Measurements from ENCODE around the gene SCLY. TPM values are rescaled to one million over a fixed set of nuclear protein-coding genes. Genes with fewer than 3 reads are reported as not detected.

Gene SCLY
- total RNA-seq, 2 donors from 2014 or later, result 13.3 to 33.7 TPM

DNA sequence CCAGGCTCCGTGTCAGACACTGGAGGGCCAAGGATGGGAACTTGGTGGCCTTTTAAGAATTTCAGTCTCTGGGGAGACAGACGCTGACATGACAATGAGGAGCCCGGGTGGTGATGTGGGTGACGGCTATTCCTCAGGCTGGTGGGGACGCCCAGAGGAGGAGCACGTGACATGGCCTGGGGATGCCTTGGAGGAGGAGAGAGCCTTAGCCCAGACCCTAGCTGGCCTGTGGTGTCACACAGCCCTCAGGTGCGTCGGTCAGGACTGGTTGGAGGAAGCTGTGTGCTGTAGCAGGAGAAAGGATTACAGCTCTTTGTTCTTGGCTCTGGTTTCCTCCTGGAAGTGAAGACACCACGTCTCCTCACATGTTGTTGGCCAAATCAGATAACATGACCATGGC, 40.0 kb upstream of the SCLY start:
- Histone ChIP-seq H3K9me3 (no peaks in the 10 kb centered on the region), H3K4me3 (no peak overlapping the region), H3K36me3 (no peaks in the 10 kb centered on the region), H3K27ac (no peak overlapping the region), H3K4me1 (ENCODE audit: control insufficient read depth in 1 of 2, low read depth in 2 of 2) (no peaks in the 10 kb centered on the region), H3K27me3 (replicated peaks; ENCODE audit: insufficient read depth) (no peaks in the 10 kb centered on the region)
- TF ChIP-seq, protein P1, sequence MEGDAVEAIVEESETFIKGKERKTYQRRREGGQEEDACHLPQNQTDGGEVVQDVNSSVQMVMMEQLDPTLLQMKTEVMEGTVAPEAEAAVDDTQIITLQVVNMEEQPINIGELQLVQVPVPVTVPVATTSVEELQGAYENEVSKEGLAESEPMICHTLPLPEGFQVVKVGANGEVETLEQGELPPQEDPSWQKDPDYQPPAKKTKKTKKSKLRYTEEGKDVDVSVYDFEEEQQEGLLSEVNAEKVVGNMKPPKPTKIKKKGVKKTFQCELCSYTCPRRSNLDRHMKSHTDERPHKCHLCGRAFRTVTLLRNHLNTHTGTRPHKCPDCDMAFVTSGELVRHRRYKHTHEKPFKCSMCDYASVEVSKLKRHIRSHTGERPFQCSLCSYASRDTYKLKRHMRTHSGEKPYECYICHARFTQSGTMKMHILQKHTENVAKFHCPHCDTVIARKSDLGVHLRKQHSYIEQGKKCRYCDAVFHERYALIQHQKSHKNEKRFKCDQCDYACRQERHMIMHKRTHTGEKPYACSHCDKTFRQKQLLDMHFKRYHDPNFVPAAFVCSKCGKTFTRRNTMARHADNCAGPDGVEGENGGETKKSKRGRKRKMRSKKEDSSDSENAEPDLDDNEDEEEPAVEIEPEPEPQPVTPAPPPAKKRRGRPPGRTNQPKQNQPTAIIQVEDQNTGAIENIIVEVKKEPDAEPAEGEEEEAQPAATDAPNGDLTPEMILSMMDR (IDR thresholded peaks at IDR 0.05), result no peak
- ATAC-seq (ENCODE audit: insufficient number of reproducible peaks, low FRiP score, low read depth) (no peak), DNase-seq (ENCODE audit: low spot score) (no peak)

DNA sequence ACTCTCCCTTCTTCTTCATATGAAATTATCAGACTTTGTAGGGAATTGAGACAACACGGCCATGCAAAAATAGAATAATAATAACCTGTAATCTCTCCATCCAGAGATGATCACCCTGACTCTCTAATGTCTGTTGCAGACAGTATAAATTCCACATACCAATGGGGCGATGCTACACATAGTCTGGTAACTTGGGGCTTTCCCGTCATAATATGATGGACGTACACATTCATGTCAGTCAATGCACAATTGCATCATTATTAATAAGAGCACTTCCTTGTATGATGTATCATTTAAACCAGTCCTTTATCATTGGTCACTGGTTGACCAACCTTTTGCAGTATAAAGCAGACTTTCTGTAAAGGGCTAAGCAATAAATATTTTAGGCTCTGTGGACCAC, 39.5 kb upstream of the SCLY start:
- DNase-seq (ENCODE audit: low spot score), result no peak
- ATAC-seq (ENCODE audit: insufficient number of reproducible peaks, low FRiP score, low read depth), result no peak
- H3K36me3 ChIP-seq, result no peaks in the 10 kb centered on the region

DNA sequence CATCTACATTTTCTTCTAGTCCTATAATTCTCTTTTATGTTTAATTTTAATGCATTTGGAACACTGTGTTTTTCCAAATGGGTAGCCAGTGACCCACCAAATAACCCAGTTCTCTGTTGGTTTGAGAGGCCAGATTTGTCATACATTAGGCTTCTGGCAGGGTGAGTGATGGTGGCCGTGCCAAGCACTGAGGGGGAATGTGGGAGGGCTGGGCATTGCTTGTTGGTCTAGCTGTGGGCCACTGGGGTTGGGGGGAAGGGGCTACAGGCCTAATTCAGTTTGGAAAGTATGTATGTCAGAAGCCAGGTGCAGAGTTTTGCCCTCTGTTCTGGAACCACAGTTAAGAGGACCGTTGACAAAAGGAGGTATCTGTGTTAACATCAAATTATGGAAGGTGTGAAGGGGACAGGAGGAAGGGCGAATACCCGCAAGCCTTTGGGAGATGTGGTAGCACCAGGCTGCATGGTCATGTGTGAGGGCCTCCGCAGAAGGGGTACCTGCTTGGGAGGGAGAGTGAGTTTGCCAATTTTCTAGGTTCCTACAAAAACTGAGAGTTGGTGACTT, 38.1 kb upstream of the SCLY start:
- no peak overlapping the region for H3K27ac ChIP-seq
- H3K4me3 ChIP-seq, result no peak overlapping the region
- TF ChIP-seq, protein P1 (IDR thresholded peaks at IDR 0.05), result no peak
- H3K4me1 ChIP-seq (ENCODE audit: control insufficient read depth in 1 of 2, low read depth in 2 of 2), result no peaks in the 10 kb centered on the region
- no peaks in the 10 kb centered on the region for H3K9me3 ChIP-seq
- DNase-seq (ENCODE audit: low spot score) (no peak), ATAC-seq (ENCODE audit: insufficient number of reproducible peaks, low FRiP score, low read depth) (no peak)
- H3K36me3 ChIP-seq, result no peaks in the 10 kb centered on the region
- no peaks in the 10 kb centered on the region for H3K27me3 ChIP-seq (replicated peaks; ENCODE audit: insufficient read depth)

More for the DNA sequence above, 39.5 kb upstream of the SCLY start:
- H3K4me1 ChIP-seq (ENCODE audit: control insufficient read depth in 1 of 2, low read depth in 2 of 2), result no peaks in the 10 kb centered on the region
- H3K9me3 ChIP-seq, result no peaks in the 10 kb centered on the region
- H3K4me3 ChIP-seq, result no peak overlapping the region
- TF ChIP-seq, protein P1 (IDR thresholded peaks at IDR 0.05), result no peak
- no peak overlapping the region for H3K27ac ChIP-seq
- no peaks in the 10 kb centered on the region for H3K27me3 ChIP-seq (replicated peaks; ENCODE audit: insufficient read depth)

DNA sequence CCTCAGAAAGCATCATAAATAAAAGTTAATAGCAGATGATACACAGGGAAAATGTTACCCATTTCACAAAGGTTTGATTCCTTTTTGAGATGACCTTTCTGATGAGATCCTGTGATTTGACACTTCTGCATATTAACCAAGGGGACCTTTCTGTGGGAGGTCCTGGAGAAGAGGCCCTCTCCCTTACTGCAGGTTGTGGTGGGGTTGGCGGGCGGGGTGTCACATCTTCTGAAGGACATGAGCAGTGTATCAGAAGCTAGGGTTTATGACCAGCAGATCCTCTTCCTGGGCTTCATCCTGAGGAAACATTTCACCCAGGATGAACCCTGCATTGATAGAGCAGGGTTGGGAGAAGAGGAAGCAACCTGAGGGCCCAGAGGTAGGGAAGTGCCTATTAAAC, 37.2 kb upstream of the SCLY start:
- no peak for ATAC-seq (ENCODE audit: insufficient number of reproducible peaks, low FRiP score, low read depth)
- Histone ChIP-seq H3K9me3 (no peaks in the 10 kb centered on the region), H3K36me3 (no peaks in the 10 kb centered on the region), H3K4me1 (ENCODE audit: control insufficient read depth in 1 of 2, low read depth in 2 of 2) (no peaks in the 10 kb centered on the region), H3K4me3 (no peak overlapping the region), H3K27me3 (replicated peaks; ENCODE audit: insufficient read depth) (no peaks in the 10 kb centered on the region), H3K27ac (no peak overlapping the region)
- DNase-seq (ENCODE audit: low spot score), result no peak
- TF ChIP-seq, protein P1 (IDR thresholded peaks at IDR 0.05), result no peak

DNA sequence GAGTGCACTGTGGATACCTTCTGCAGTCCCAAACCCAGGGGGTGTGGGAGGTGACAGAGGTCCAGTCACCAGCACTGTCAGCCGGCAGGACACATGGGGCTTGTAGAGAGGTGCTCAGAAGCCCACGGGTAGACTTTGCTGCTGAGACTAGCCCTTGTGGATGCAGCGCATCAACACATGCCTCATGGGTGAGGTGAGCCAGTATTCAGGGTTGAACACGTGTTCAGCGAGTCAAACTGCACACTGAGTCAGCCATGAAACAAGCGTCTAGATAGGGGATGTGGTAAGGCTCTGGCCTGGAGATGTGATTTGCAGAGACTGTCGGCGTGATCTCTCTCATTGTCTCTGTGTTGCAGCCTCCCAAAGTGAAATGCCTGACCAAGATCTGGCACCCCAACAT, 35.8 kb upstream of the SCLY start:
- H3K36me3 ChIP-seq, result peaks cover 4% of the 10 kb centered on the region

More for the DNA sequence above, 35.8 kb upstream of the SCLY start:
- TF ChIP-seq, protein P1 (IDR thresholded peaks at IDR 0.05), result no peak
- Histone ChIP-seq H3K4me1 (ENCODE audit: control insufficient read depth in 1 of 2, low read depth in 2 of 2) (no peaks in the 10 kb centered on the region), H3K9me3 (no peaks in the 10 kb centered on the region), H3K27me3 (replicated peaks; ENCODE audit: insufficient read depth) (no peaks in the 10 kb centered on the region), H3K4me3 (no peak overlapping the region), H3K27ac (no peak overlapping the region)
- no peak for ATAC-seq (ENCODE audit: insufficient number of reproducible peaks, low FRiP score, low read depth)
- DNase-seq (ENCODE audit: low spot score), result no peak

Data from thoracic aorta (tissue), 2 donors.